Ascending aorta (tissue), 2 donors: ENCODE measurements around the gene UACA. TPM values are rescaled to one million over a fixed set of nuclear protein-coding genes. Genes with fewer than 3 reads are reported as not detected.
"Not testable (repeated sequence)": the region's sequence is repeated elsewhere in the genome, so short reads cannot be mapped to it uniquely, and the experiment has no call there.

Experiments
- DNase-seq, 2 donors: peaks; one replicate each; pipeline ENCODE4 v3.0.0-alpha.2; 2019; ENCODE audit warnings: low spot score in 2 of 2
- H3K27ac ChIP-seq, 2 donors: fragments of 200-600 bp; sonication (generic); one replicate each; pipeline ENCODE4 v1.5.1; 2016 to 2017; ENCODE audit warnings: mild to moderate bottlenecking in 1 of 2
- H3K27me3 ChIP-seq: fragments of 200-600 bp; sonication (generic); one replicate; pipeline ENCODE4 v1.5.1; 2017
- H3K36me3 ChIP-seq, 2 donors: fragments of 200-600 bp; sonication (generic); one replicate each; pipeline ENCODE4 v1.5.1; 2016
- H3K4me1 ChIP-seq, 2 donors: fragments of 200-600 bp; sonication (generic); one replicate each; pipeline ENCODE4 v1.5.1; 2016 to 2017; ENCODE audit warnings: mild to moderate bottlenecking in 1 of 2
- H3K4me3 ChIP-seq, 2 donors: fragments of 200-600 bp; sonication (generic); one replicate each; pipeline ENCODE4 v1.5.1; 2016 to 2017; ENCODE audit warnings: mild to moderate bottlenecking in 1 of 2
- H3K9me3 ChIP-seq, 2 donors: fragments of 200-600 bp; sonication (generic); one replicate each; pipeline ENCODE4 v1.5.1; 2016
- intact Hi-C: fragments of 100-400 bp; cut with DNase I; formaldehyde crosslinking; loops from one replicate; pipeline ENCODE4 v1.15.1; 2023
- total RNA-seq: library from RNA; depleted of rRNA; stranded (reverse); fragments of >200 nt; gene quantifications from one replicate; pipeline ENCODE4 v1.1.0, GENCODE V29; 2016
- TF ChIP-seq, protein P1 (sequence below), 3 experiments: fragments of 200-600 bp in 2 of 3; fragments of 450-650 bp in 1 of 3; sonication (generic) in 2 of 3; IDR thresholded peaks; one replicate each; pipeline ENCODE4 v1.5.1; 2016 to 2019; ENCODE audit warnings: antibody characterized with exemption in 3 of 3, mild to moderate bottlenecking in 1 of 3, moderate library complexity in 1 of 3

UACA gene
- total RNA-seq, 1 donor from 2014 or later: 34.0 TPM

DNA sequence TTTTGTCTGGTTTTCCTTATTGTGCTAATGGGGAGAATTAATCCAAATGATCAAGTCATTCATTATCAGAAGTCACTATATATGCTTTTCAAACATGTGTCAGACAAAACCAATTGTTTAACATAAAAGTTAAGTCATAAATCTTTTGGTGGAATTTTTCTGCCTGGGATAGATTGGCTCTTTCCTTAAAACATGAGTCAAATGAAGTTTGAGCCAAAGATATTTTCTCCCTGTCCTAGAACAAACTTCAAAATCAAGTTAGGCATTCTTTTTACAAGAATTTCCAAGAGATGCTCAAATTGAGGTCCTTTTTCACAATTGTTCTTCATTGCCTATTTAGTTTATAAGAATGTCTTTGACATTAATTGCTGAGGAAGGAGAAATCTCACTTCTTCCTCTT is 138.3 kb downstream of the UACA start:
- DNase-seq: no peak
- H3K4me3 ChIP-seq: no peak overlapping the region
- H3K4me1 ChIP-seq: no peaks in the 10 kb centered on the region
- no peaks in the 10 kb centered on the region for H3K27me3 ChIP-seq
- TF ChIP-seq, protein P1, sequence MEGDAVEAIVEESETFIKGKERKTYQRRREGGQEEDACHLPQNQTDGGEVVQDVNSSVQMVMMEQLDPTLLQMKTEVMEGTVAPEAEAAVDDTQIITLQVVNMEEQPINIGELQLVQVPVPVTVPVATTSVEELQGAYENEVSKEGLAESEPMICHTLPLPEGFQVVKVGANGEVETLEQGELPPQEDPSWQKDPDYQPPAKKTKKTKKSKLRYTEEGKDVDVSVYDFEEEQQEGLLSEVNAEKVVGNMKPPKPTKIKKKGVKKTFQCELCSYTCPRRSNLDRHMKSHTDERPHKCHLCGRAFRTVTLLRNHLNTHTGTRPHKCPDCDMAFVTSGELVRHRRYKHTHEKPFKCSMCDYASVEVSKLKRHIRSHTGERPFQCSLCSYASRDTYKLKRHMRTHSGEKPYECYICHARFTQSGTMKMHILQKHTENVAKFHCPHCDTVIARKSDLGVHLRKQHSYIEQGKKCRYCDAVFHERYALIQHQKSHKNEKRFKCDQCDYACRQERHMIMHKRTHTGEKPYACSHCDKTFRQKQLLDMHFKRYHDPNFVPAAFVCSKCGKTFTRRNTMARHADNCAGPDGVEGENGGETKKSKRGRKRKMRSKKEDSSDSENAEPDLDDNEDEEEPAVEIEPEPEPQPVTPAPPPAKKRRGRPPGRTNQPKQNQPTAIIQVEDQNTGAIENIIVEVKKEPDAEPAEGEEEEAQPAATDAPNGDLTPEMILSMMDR (IDR thresholded peaks at IDR 0.05): no peak
- intact Hi-C loops: no loop called here
- no peaks in the 10 kb centered on the region for H3K36me3 ChIP-seq
- no peak overlapping the region for H3K27ac ChIP-seq
- H3K9me3 ChIP-seq: peaks cover 0 to 23% of the 10 kb centered on the region in 2 donors

DNA sequence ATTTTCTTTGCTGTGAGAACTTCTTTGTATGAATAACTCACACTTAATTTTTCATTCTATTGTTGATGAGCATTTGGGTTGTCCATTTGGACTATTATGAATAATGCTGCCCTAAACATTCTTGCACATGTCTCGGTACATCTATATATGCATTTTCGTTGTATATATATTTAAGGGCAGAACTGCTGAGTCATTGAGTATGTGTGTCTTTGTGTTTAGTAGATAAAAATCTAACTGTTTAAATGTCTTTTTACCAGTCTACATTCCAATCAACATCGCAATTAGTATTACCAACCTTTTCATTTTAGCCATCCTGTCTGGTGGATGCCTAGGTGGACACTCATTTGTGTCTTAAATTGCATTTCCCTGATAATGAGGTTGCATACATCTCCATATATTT is 144.4 kb downstream of the UACA start:
- intact Hi-C loops: no loop called here
- TF ChIP-seq, protein P1 (IDR thresholded peaks at IDR 0.05): no peak

DNA sequence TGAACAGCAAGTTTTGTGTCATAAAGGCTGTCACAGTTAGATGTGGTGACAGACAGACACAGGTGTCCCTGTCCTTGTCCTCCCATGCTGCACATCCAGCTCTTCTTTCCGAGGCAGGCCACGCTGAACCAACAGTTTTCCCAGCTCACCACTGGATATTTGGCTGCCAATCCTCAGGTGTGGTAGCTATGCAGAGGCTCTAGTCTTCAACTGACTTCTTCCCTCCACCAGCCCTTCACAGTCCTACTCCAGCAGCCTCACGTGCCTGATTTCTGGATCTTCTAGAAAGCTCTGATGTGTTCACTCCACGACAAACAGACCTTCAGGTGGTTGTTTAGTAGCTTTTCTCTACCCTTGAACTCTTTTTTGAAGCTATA is 145.5 kb downstream of the UACA start:
- Histone ChIP-seq H3K27me3 (no peaks in the 10 kb centered on the region), H3K9me3 (peaks cover 0 to 12% of the 10 kb centered on the region in 2 donors), H3K4me1 (no peaks in the 10 kb centered on the region), H3K27ac (no peak overlapping the region), H3K4me3 (no peak overlapping the region), H3K36me3 (no peaks in the 10 kb centered on the region)
- peak in 1 of 2 donors; percentile 4 for DNase-seq
- intact Hi-C loops: no loop called here
- TF ChIP-seq, protein P1 (IDR thresholded peaks at IDR 0.05): no peak

More for the DNA sequence above, 144.4 kb downstream of the UACA start:
- Histone ChIP-seq H3K27me3 (no peaks in the 10 kb centered on the region), H3K36me3 (no peaks in the 10 kb centered on the region), H3K4me1 (no peaks in the 10 kb centered on the region), H3K27ac (no peak overlapping the region), H3K9me3 (peaks cover 0 to 22% of the 10 kb centered on the region in 2 donors), H3K4me3 (no peak overlapping the region)
- DNase-seq: no peak

DNA sequence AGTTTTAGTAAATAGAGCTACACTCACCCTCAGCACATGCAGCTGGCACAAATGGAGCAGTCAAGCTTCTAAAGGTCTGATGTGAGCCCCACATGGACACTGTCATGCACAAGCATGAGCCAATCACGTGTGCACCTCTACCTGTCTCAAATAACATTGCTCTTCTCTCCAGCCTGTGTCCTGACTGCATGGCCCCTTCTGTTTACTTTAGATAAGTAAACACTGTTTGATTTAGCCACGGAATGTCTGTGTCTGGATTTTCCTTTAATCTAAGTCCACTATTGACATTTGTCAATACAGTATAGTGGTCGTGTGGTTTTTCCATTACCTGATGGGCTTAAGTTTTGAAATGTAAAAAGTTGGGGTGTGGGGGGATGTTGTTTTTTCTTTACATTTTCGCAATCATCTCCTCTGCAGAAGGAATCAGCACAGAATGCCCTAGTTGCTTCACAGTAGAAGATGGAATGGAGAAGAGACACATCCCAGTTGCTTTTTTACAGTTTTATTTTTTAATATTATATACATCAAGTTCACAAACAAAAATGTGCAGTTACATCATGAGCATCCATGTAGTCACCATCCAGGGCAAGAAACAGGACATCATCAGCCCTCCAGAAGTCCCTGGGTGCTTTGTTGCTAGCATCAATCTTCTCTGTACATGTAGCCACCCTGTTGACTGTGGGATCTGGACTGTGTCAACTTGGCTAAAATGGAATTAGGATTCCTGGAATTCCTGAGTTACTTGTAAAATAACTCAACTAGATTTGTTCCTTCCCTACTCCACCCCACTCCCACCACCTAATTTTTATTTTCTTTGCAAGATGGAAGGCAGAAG is 146.1 kb downstream of the UACA start:
- H3K27ac ChIP-seq: no peak overlapping the region
- peaks cover 0 to 6% of the 10 kb centered on the region in 2 donors for H3K9me3 ChIP-seq
- no peaks in the 10 kb centered on the region for H3K27me3 ChIP-seq
- no peaks in the 10 kb centered on the region for H3K4me1 ChIP-seq
- no peaks in the 10 kb centered on the region for H3K36me3 ChIP-seq
- TF ChIP-seq, protein P1 (IDR thresholded peaks at IDR 0.05): no peak
- peak in 1 of 2 donors; percentile 2 for DNase-seq
- intact Hi-C loops: no loop called here
- H3K4me3 ChIP-seq: no peak overlapping the region

DNA sequence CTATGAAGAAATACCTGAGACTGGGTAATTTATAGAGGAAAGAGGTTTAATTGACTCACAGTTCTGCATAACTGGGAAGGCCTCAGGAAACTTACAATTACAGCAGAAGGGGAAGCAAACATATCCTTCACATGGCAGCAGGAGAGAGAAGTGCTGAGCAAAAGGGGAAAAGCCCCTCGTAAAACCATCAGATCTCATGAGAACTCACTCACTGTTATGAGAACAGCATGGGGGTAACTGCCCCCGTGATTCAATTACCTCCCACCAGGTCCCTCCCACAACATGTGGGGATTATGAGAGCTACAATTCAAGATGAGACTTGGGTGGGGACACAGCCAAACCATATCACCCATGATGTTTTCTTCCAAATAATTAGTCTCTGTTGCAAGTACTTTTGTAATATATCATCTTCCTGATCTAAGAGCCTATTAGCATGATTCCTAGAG is 147.0 kb downstream of the UACA start:
- H3K4me3 ChIP-seq, H3K4me1 ChIP-seq, H3K27ac ChIP-seq, H3K9me3 ChIP-seq, DNase-seq, H3K36me3 ChIP-seq, intact Hi-C loops, H3K27me3 ChIP-seq: not testable (repeated sequence)

DNA sequence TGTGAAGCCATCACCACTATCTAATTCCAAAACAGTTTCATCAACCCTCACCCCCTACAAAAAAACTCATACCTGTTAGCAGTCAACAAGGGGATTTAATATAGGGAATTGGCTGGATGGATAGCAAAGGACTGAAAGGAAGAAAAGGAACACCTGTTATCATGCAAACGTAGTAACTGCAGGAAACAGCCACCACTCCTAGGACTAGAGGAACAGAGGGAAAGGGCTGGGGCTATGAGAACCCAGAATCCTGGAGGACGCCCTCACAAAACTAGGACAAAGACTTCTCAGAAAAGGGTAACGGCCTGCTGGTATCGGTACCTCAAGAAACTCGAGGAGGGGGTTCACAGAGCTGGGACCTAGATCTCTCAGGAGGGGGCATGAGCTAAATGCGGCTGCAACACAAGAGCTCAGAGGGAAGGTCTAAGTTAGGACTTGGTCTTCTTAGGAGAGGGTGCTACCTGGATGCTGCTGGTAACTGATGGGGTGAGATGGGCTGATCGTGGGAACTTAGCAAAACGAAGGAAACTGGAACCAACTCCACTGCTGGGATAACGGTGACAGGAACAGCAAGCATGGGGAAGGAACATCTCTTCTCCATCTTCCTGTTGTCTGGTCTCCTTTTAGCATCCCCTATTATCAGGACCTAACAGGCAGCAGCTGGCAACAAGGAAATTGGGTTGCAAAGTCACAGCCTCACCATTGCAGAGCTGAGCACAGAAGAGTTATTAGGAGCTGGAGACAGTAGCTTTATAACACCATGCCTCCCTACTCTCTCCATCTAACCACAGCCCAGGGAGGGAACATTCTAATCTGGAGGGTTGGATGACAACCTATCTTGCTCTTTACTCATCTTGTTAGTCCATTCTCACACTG is 147.7 kb downstream of the UACA start:
- DNase-seq: peak in 1 of 2 donors; percentile 24
- H3K9me3 ChIP-seq: no peaks in the 10 kb centered on the region
- no peaks in the 10 kb centered on the region for H3K4me1 ChIP-seq
- intact Hi-C loops: no loop called here
- no peaks in the 10 kb centered on the region for H3K27me3 ChIP-seq
- no peaks in the 10 kb centered on the region for H3K36me3 ChIP-seq
- TF ChIP-seq, protein P1 (IDR thresholded peaks at IDR 0.05): no peak
- no peak overlapping the region for H3K4me3 ChIP-seq
- H3K27ac ChIP-seq: no peak overlapping the region
